ENCODE results near the gene PIPOX. TPM values are rescaled to one million over a fixed set of nuclear protein-coding genes. Genes with fewer than 3 reads are reported as not detected.

The PIPOX gene
- total RNA-seq, 1 donor from 2014 or later = 4.1 TPM

GRCh38 chr17:29048440-29049368 lies 5.8 kb downstream of the PIPOX start:
- H3K4me3 Mint-ChIP-seq = no peak overlapping the region
- TF ChIP-seq CTCF (IDR thresholded peaks at IDR 0.05; ENCODE audit: unreplicated experiment) = no peak
- H3K27ac Mint-ChIP-seq = no peak overlapping the region
- H3K4me1 Mint-ChIP-seq = peaks cover 23% of the 10 kb centered on the region
- no peak for DNase-seq (ENCODE audit: low spot score in 2 of 2, unreplicated experiment in 2 of 2)
- H3K9me3 Mint-ChIP-seq = no peaks in the 10 kb centered on the region
- peaks cover 38% of the 10 kb centered on the region for H3K27me3 Mint-ChIP-seq (ENCODE audit: low read depth)
- H3K36me3 Mint-ChIP-seq = no peaks in the 10 kb centered on the region

- Mint-ChIP-seq H3K4me3 (no peak overlapping the region), H3K4me1 (peaks cover 23% of the 10 kb centered on the region), H3K36me3 (no peaks in the 10 kb centered on the region), H3K9me3 (no peaks in the 10 kb centered on the region), H3K27ac (no peak overlapping the region), H3K27me3 (ENCODE audit: low read depth) (peaks cover 38% of the 10 kb centered on the region)
- TF ChIP-seq CTCF (IDR thresholded peaks at IDR 0.05; ENCODE audit: unreplicated experiment) = no peak
- no peak for DNase-seq (ENCODE audit: low spot score in 2 of 2, unreplicated experiment in 2 of 2)
Measured at GRCh38 chr17:29049541-29050145, 6.7 kb downstream of the PIPOX start.

DNA sequence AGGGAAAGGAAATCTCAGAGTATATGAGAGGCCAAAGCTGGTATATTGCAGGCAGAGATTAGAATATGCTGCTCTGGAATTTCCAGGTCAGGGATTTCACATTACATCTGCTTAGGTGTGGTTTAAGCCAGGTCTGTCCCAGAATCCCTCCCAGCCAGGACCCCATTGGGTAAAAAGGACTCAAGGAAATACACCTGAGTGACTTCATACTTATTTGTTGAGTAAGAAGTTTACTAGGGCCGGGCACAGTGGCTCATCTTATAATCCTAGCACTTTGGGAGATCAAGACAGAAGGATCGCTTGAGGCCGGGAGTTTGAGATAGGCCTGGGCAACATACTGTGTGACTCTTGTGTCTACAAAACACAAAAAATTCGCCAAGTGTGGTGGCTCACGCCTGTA lies 7.2 kb downstream of the PIPOX start:
- peaks cover 29% of the 10 kb centered on the region for H3K4me1 Mint-ChIP-seq
- no peaks in the 10 kb centered on the region for H3K9me3 Mint-ChIP-seq
- no peak for TF ChIP-seq CTCF (IDR thresholded peaks at IDR 0.05; ENCODE audit: unreplicated experiment)
- H3K36me3 Mint-ChIP-seq = no peaks in the 10 kb centered on the region
- no peak overlapping the region for H3K27ac Mint-ChIP-seq
- no peak overlapping the region for H3K4me3 Mint-ChIP-seq
- DNase-seq (ENCODE audit: low spot score in 2 of 2, unreplicated experiment in 2 of 2) = no peak
- H3K27me3 Mint-ChIP-seq (ENCODE audit: low read depth) = peaks cover 42% of the 10 kb centered on the region

GRCh38 chr17:29051194-29051593 lies 8.3 kb downstream of the PIPOX start:
- TF ChIP-seq CTCF (IDR thresholded peaks at IDR 0.05; ENCODE audit: unreplicated experiment) = no peak
- no peaks in the 10 kb centered on the region for H3K36me3 Mint-ChIP-seq
- H3K4me3 Mint-ChIP-seq = no peak overlapping the region
- H3K27me3 Mint-ChIP-seq (ENCODE audit: low read depth) = peaks cover 44% of the 10 kb centered on the region
- no peak for DNase-seq (ENCODE audit: low spot score in 2 of 2, unreplicated experiment in 2 of 2)
- peaks cover 27% of the 10 kb centered on the region for H3K4me1 Mint-ChIP-seq
- no peaks in the 10 kb centered on the region for H3K9me3 Mint-ChIP-seq
- no peak overlapping the region for H3K27ac Mint-ChIP-seq

- no peak for TF ChIP-seq CTCF (IDR thresholded peaks at IDR 0.05; ENCODE audit: unreplicated experiment)
- DNase-seq (ENCODE audit: low spot score in 2 of 2, unreplicated experiment in 2 of 2) = no peak
- Mint-ChIP-seq H3K36me3 (no peaks in the 10 kb centered on the region), H3K27me3 (ENCODE audit: low read depth) (peaks cover 43% of the 10 kb centered on the region), H3K9me3 (no peaks in the 10 kb centered on the region), H3K4me3 (no peak overlapping the region), H3K4me1 (peaks cover 27% of the 10 kb centered on the region), H3K27ac (no peak overlapping the region)
Measured at GRCh38 chr17:29051731-29052130, 8.8 kb downstream of the PIPOX start.
